ENCODE measurements around the gene DTNBP1.

The DTNBP1 gene

DNA sequence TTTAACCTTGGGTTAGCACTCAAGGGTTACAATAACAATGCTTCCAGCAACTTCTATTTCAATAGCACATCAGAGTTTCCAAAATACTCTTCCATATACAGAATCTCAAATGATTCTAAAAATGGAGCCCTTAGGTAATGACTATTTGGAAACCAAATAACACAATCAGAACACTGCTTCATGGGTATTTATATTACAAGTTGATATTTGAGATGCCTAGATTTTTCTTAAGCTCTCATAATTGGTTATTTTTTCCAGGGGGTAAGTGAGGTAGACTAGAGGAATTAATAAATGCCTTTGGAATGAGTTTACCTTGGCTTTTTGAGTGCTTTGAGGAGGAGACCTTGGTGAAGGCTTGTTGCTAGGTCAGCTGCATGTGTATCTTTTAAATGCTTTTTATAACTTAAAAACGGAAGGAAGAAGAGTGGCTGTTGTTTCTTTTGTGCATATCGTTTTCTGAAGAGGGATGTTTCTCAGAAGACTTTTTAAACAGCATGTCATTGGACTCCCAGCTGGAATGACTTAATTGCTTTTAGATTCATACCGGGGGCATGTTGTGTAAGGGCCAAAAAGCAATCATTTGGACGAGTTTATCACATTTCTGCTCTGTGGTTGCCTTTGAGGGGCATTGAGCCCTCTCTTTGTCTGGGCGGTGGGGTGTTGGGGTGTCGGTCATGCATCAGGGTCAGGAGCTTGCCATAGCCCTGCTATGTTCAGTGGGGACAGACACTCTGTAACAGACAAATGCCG is 186.0 kb downstream of the DTNBP1 start:
- DNase-seq: no peak

DNA sequence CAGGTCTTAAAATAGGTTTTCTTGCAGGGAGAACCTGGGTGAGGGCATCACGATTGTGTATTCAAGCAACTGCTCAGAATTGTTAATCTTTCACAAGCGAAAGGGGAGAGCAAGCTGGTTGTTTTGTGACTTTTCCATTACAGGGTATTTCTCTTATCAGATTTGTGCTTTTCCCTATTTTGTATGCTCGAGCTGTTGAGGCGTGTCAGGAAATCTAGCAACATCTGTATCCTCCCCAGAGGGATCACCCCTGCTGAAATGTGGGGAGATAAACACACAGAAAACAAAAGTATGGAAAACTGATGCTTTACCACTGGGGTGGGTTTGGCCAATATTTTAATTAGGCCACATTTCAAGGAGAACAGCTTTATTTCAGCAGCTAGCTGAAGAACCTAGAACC is 187.0 kb downstream of the DTNBP1 start:
- no peak for DNase-seq

- peak; percentile 16 for DNase-seq
Observed at GRCh38 chr6:15475261-15475660, 187.6 kb downstream of the DTNBP1 start.

DNA sequence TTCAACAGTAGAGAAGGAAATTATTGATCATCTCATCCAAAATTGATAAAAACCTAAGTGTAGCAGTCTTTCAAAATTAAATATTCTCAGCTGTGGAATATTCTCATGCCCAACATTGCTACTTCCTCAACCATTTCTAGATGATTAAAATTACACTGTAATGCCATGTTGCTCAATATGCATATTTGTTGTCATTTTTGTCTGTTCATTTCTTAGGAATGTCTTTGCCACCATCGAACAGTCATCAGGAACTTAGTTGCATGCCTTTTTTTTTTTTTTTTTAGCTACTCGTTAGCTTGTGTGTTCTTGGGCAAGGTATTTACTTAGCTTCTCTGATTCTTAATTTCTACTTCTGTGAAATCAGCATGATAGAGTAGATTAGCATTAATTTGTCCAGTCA is 188.6 kb downstream of the DTNBP1 start:
- no peak for DNase-seq

GRCh38 chr6:15473741-15474161 is 189.1 kb downstream of the DTNBP1 start:
- no peak for DNase-seq

DNA sequence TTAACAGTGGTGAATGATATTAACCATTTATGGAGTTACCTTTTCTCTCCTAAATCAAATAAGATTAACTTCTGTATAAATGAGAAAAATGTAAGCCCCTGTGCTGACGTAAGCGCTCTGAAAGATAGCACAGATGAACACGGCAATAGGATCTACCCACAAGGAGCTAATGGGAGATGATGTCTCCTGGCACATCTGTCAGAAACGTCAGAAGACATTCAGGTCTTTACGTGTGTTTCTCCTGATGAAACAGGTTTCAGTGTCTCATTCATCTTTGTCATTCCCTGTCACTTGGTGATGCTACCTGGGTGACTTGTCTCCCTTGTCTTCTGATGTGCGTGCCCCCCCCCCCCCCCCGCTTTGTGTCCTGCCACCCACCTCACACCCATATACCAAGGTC is 189.7 kb downstream of the DTNBP1 start:
- no peak for DNase-seq

All from NCI-H69 (cell line).